Stimulated activated CD4-positive, alpha-beta T cell treated with anti-CD3 and anti-CD28 coated beads, TNF-alpha, amount 100 ng/mL, for 4 hours (primary cell): ENCODE data around the gene BNIP5.

Experiments used
- DNase-seq, 3 experiments: peaks; one replicate each; pipeline ENCODE4 v3.0.0-alpha.2; 2020; ENCODE audit warnings: low read depth in 3 of 3

BNIP5 gene

GRCh38 chr6:36296240-36296639 lies 40.4 kb downstream of the BNIP5 start:
- no peak for DNase-seq

GRCh38 chr6:36292170-36292569 lies 44.5 kb downstream of the BNIP5 start:
- no peak for DNase-seq

GRCh38 chr6:36290668-36291620 lies 45.7 kb downstream of the BNIP5 start:
- no peak for DNase-seq

GRCh38 chr6:36289281-36289878 lies 47.3 kb downstream of the BNIP5 start:
- DNase-seq, result no peak

- no peak for DNase-seq
These were observed 49.8 kb downstream of the BNIP5 start for GRCh38 chr6:36286858-36287257.

- DNase-seq, result no peak
These were observed 50.9 kb downstream of the BNIP5 start for GRCh38 chr6:36285797-36286196.

GRCh38 chr6:36285187-36285671 lies 51.5 kb downstream of the BNIP5 start:
- DNase-seq, result no peak

- no peak for DNase-seq
These were observed 52.3 kb downstream of the BNIP5 start for GRCh38 chr6:36284359-36284758.

GRCh38 chr6:36283608-36284007 lies 53.1 kb downstream of the BNIP5 start:
- no peak for DNase-seq

GRCh38 chr6:36280983-36281382 lies 55.7 kb downstream of the BNIP5 start:
- no peak for DNase-seq

GRCh38 chr6:36280467-36280866 lies 56.2 kb downstream of the BNIP5 start:
- no peak for DNase-seq

- no peak for DNase-seq
These were observed 58.7 kb downstream of the BNIP5 start for GRCh38 chr6:36277946-36278470.

- no peak for DNase-seq
These were observed 59.8 kb downstream of the BNIP5 start for GRCh38 chr6:36276581-36277536.

GRCh38 chr6:36273802-36274514 lies 62.7 kb downstream of the BNIP5 start:
- DNase-seq, result no peak

- no peak for DNase-seq
These were observed 63.6 kb downstream of the BNIP5 start for GRCh38 chr6:36273067-36273466.

GRCh38 chr6:36272234-36272633 lies 64.5 kb downstream of the BNIP5 start:
- DNase-seq, result no peak

GRCh38 chr6:36269834-36270705 lies 66.6 kb downstream of the BNIP5 start, which contains the start of gene PNPLA1:
PNPLA1 (plus strand) TSS chr6:36270060; CDS start chr6:36270460, 400 bp downstream.
- no peak for DNase-seq

GRCh38 chr6:36268478-36269275 lies 68.0 kb downstream of the BNIP5 start:
- no peak for DNase-seq
